Stimulated activated CD4-positive, alpha-beta T cell treated with anti-CD3 and anti-CD28 coated beads, Interleukin-15, amount 100 ng/mL, for 24 hours (primary cell): ENCODE data around the gene SAPCD2.
A peak's percentile ranks its signal among the peaks of the same experiment; 100 is the strongest.
"Not testable (repeated sequence)": the region's sequence is repeated elsewhere in the genome, so short reads cannot be mapped to it uniquely, and the experiment has no call there.

Source experiments
- DNase-seq: peaks from one replicate; pipeline ENCODE4 v3.0.0-alpha.2; 2020

The SAPCD2 gene, protein sequence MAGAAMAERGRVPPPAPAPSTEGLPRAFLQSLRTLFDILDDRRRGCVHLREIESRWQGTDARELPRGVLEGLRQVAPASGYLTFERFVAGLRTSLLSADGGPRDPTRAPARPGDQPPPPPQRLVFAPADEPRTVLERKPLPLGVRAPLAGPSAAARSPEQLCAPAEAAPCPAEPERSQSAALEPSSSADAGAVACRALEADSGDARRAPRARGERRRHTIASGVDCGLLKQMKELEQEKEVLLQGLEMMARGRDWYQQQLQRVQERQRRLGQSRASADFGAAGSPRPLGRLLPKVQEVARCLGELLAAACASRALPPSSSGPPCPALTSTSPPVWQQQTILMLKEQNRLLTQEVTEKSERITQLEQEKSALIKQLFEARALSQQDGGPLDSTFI

DNA sequence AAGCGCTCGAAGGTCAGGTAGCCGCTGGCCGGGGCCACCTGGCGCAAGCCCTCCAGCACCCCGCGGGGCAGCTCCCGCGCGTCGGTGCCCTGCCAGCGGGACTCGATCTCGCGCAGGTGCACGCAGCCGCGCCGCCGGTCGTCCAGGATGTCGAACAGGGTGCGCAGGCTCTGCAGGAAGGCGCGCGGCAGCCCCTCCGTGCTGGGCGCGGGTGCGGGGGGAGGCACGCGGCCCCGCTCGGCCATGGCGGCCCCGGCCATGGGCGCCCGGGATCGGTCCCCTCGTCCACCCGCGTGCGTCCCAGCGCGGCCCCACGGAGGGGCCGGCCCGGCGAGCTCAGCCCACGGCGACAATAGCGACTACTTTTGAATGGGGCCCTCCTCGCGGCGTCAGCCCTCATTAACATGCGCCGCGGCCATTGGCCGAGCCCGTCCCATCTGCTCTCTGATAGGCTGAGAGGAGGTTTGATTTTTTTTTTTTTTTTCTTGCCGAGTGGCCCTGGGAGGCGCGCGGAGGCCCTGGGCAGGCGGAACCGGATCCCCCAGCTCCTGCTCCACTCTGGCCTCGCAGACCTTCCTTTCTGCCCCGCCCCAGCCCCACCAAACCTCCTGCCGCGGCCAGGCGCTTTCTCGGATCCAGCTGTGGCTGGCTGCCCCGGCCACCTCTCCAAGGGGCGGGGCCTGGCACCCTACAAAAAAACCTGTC lies at the start of gene SAPCD2:
TSS of gene SAPCD2 (minus strand) at position 357 of the 705 bp plus-strand sequence. CDS start at position 260, 97 bp downstream.
- DNase-seq: peak; percentile 90

DNA sequence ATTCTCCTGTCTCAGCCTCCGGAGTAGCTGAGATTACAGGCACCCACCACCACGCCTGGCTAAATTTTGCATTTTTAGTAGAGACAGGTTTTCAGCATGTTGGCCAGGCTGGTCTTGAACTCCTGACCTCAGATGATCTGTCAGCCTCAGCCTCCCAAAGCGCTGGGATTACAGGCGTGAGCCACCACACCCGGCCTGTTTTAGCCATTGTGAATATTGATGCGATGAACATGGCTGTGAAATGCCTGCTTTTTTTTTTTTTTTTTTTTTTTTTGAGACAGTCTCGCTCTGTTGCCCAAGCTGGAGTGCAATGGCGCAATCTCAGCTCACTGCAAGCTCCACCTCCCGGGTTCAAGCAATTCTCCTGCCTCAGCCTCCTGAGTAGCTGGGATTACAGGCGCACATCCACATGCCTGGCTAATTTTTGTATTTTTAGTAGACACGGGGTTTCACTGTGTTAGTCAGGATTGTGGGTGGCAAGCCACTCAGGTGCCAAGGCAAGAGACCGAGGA lies 47.8 kb upstream of the SAPCD2 start:
- not testable (repeated sequence) for DNase-seq

DNA sequence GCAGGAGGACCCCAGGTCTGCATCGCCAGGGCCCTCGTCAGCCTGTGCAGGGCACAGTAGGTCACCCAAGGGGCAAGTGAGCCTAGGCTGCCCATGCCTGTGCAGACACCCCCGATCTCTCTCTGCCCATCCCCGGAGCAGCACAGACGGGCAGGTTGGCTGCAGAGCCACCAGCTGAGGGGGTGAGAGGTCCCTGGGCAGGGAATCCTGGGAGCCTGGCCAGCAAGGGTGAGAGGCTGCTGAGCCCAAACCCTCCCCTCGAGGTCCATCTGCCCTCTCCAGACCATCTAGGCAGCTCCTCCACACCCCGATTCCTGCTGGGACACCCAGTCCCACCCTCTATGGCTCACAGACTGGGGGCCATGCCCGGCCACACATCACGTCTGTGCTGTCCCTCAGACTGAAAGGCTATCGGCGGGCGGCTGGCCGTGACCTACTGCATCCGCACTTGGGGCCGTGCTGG lies 46.9 kb upstream of the SAPCD2 start:
- DNase-seq: no peak

DNA sequence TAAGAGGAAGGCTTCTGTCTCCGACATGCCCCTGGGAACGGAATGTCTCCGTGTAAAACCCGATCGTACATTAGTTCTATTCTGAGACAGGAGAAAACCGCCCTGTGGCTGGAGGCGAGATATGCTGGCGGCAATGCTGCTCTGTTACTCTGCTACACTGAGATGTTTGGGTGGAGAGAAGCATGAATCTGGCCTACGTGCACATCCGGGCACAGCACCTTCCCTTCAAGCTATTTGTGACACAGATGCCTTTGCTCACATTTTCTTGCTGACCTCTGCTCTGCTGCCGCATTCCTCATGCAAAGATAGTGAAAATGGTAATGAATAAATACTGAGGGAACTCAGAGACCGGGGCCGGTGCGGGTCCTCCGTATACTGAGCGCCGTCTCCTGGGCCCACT lies 46.4 kb upstream of the SAPCD2 start:
- no peak for DNase-seq

DNA sequence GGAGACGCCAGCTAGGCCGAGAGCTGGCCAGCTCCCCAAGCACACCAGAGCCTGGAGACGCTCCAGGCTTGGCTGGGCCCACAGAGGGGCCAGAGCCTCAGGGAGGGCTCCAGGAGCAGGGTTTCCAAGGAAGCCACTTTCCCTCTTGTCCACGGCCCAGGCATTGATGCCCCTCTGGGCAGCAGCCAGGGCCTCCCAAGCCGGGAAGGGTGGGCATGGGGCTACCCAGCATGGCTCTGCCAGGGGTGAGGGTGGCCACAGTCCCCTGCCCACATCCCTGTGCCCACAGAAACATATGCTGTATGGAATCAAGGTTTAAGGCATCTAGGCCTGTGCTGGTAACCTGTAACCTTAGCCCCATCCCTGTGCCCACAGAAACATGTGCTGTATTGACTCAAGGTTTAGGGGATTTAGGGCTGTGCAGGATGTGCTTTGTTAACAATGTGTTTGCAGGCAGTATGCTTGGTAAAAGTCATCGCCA lies 45.7 kb upstream of the SAPCD2 start:
- DNase-seq: no peak

DNA sequence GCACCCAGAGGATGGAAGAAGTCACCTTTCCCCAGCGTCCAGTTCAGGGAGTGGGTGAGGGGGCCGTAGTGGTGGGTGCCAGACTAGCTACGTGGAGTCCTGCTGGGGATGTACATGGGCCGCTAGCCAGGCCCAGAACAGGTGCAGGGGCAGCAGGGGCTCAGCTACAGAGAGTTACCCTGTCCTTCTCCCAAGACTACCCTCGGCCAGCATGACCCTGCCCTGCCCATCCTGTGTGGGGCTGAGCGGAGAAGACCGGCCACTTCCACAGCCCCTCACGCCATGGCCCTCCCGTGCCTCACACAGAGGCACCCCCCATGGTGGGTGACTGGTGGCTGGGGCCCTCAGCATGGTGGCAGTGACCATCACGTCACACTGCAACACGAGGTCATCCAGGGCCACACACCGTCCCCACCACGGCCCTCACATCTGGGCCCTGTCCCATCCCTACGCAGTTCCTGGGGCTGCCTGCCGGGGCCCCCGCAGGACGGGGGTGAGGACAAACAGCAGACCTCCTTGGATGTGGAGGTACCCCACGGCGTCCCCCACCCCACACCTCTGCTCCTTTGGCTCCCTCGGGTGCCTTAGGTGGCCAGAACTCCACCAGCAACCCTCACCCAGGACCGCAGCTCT lies 45.2 kb upstream of the SAPCD2 start:
- no peak for DNase-seq

DNA sequence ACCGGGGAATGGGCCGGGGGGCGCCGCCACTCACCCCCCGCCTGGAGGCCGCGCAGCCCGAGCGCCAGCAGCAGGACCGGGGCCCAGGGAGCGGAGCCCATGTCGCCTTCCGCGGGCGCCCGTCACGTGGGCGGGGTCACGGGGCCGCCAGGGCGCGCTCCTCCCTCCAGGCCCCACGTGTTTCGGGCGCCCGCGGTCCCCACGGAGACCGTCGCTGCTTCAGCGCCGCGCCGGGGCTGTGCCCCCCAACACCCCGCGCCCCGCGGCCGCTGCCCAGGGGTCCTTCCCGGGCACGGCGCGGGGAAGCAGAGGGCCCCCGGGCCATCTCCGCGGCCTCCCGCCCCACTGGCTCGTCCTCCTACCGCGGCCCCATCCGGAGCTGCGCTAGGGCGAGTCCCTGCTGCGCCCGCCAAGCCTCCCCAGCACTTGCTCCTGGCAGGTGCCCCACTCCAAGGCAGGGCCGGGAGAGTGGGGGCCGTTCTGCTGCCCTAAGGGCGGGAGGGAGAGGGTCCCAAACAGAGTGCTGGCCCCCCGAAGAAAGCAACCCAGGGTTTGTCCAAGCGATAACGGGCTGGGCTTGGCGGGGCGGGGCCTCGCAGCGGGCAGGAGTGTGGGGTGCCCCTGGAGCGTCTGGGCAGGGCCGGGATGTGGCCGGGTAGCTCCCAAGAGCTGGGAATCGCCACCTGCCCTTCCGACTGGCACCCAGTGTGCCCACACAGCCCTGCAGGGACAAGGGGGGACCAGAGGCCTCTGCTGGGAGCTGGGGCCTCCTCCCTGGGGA lies 44.4 kb upstream of the SAPCD2 start, which contains the start of gene DPP7:
TSS of gene DPP7 (minus strand) at position 121 of the 781 bp plus-strand sequence. CDS start at position 101, 20 bp downstream.
- peak; percentile 88 for DNase-seq

DNA sequence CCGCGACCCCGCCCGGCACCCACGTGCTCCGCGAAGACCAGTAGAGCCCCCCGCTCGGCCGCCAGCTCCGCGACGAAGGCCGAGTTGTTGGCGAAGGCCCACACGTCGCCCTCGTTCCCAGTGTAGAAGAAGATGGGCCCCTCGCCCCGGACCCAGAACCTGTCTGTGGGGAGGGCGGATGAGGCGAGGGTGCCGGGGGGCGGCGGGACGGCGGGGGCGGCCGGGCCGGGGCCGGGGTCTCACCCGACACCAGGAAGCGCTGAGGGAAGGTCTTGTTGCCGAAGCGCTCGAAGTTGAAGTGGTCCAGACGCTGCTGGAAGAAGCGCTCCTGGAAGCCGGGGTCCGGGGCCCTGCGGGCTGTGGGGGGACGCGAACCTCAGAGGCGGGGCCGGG lies 43.9 kb upstream of the SAPCD2 start:
- no peak for DNase-seq

DNA sequence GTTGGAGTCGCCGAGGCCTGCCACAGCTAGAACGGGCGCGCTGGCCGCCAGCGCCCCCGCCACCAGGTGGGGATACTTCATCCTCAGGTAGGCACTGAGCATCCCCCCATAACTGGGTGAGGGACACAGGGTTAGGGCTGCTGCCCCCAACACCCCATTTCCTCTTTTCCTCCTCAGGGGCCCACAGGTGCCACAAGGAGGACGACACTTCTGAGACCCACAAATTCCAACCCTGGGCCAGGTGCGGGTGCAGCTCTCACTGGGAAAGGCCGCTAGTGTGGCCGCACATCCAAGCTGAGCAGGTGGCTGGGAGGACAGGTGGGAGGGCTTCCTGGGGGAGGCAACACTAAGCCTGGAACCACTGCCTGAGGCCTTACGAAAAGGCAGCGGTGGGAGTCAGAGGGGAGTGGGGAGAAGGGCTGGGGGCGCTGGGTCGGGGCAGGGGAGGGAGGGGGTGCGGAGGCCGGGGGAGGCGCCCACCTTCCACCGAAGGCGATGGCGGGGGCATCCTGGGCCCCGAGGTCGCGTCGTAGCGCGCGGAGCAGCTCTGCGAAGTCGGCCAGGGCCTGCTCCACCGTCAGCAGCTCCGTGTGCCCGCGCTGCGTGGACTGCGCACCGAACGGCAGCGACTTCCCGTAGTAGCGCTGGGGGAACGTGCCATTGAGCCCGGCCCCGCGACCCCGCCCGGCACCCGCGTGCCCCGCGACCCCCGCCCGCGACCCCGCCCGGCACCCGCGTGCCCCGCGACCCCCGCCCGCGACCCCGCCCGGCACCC lies 43.2 kb upstream of the SAPCD2 start:
- peak; percentile 55 for DNase-seq

DNA sequence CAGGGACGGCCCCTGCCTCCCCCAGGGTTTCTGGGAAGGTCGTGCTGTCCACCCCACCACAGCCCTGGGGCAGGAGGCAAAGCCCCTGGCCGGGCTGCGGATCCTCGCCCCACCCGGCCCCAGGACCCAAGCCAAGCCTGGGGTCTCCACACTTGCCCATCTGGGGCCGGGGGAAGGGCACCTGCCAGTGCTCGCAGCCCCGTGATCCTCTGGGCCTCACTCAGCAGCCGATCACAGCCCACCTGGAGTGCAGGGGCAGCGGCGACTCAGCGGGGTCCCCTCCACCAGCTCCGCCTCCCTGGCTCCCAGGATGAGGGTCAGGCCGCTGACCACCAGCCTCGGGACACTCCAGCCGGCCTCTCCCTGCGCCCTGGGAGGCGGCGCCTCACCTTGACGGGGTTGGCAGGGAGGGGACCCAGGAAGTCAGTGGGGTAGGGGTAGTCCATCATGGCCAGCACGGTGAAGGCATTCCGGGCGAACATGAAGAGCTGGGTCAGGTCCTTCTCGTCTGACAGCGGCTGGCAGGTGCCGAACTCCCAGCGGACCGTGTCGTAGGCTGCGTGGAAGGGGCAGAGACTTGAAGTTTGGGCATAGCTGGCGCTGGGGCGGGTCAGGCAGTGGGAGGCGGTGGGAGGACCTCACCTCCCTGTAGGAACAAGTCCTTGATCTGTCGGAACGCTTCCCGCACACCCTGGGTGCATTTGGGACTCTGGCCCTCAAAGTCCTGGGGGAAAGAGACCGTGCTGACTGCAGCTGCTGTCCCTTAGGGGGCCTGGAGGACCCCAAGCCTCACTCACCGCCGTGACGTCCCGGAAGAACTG lies 42.4 kb upstream of the SAPCD2 start:
- DNase-seq: no peak

DNA sequence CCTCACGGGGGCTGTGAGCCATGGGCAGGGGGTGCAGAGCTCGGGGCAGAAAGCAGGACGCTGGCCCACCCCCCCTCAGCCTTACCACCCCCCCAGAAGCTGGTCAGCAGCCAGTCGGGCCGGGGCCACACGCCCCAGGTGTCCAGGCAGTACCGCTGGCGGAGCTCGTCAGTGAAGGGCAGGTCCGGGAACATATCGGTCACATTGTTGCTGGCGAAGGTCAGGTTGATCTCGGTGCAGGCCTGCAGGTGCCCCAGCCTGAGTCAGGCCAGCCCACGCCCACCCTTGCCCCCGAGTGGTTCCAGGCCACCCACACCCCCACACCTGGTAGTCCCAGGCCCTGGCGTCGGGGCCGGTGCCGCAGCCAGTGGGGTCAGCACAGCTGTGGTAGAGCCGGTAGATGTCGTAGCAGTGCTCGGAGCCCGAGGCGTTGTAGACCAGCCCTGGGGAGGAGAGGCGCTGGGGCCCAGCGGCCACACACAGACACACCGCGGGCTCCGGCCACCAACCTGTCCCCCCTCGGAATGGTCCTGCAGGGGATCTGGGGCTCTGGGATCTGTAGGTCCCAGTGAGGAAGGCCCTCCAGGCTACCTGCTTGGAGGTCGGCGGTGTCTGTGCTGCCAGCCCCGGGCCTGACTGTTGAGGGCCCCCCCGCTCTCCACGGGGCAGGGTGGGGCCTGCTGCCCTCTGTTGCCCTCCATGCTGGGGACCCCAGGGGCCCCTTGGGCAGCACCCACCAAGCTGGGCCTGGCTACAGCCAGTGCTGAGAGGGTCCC lies 41.6 kb upstream of the SAPCD2 start:
- DNase-seq: no peak

DNA sequence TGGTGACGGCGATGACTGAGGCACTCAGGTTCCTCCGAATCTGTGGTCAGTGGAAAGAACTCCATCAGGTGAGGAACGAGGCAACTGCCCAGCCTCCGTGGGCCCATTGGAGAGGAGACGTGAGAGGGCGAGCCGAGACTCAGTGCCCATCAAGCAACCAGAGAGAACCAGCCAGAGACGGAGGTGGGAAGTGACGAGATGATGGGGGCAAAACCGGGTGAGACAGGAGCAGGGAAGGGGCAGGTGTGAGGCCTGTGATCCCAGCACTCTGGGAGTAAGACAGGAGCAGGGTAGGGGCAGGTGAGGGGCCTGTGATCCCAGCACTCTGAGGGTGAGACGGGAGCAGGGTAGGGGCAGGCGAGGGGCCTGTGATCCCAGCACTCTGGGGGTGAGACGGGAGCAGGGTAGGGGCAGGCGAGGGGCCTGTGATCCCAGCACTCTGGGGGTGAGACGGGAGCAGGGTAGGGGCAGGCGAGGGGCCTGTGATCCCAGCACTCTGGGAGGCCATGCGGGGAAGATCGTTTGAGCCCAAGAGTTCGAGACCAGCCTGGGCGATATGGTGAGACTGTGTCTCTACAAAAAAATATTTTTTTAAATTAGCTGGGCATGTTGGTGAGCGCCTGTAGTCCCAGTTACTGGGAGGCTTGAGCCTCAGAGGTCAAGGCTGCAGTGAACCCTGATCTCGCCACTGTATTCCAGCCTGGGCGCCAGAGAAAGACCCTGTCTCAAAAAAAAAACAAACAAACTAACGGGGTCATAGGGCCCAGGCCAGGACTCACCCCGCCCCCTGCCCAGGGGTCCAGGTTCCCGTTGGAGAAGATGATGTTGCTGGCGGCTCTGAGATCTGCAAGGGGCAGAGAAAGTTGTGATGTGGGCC lies 40.8 kb upstream of the SAPCD2 start:
- DNase-seq: no peak

DNA sequence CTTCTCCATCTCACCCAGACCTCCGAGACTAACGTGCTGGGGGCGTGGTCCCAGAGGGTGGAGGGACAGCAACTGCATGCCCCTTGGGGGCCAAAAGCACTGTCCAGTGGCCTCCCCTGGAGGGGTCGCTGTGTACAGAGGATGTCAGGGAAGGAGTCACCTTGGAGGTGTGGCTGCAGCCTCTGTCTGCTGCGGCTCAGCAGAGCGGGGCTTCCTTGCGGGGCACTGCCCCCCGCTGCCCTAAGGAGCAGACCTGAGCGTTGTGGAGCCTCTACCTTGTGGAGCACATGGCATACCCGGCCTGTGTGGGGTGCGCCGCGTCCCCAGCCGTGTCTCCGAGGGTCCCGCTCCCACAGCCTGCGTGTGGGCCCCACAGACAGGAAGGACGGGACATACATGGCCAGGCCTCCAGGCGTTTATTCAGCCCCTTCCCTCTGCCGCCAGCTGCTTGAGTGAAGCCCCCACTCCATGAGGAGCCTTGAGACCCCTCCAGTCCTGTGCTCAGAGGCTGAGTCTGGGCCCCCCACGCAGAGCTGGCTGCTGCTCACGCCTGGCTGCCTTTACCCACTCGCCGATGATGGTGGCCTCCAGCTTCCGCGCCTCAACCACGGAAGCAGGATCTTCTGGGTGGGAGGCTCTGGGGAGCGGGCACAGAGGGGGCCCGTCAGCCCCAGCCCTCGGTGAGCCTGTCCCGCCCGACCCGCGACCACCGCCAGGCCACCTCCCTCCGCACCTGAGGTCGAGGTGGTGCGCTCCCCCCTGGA lies 40.0 kb upstream of the SAPCD2 start:
- DNase-seq: no peak

DNA sequence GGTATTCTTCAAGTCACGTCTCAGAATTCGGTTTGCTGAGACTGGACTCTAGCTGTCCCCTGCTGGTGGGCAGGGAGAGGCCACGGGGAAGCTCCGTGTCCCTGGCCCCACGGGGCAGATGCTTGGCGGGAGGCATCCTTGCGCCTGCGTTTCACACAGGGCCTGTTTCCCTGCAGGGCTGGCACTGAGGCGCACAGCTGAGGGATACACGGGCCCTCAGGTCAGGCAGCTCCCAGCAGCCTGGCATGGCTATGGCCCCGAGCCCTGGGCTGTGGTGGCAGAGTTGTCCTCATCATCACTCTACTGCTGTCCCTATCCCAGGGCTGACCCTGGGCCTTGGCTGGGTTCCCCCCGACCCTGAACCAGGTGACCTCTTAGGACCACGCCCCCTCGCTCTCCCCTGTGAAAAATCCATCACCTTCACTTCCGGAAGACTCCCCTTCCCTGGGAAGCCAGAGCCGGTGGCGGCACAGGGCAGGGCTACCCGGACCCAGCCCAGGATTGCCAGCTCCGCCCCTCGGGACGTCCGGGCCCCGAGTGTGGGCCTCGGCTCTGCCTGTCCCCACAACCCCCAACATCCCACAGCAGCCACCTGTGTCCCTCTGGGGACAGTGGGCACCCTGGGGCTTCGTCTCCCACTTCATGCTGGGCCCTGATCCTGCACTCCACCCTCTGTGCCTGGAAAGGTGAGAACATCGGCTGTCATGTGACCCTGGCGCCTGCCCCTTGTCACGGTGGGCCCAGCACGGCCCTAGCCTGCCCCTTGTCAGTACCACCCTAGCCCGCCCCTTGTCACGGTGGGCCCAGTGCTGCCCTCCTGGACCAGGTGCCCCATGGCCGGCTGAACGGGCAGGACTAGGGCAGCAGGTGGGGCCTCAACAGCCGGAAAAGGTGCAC lies 39.1 kb upstream of the SAPCD2 start:
- peak; percentile 5 for DNase-seq

DNA sequence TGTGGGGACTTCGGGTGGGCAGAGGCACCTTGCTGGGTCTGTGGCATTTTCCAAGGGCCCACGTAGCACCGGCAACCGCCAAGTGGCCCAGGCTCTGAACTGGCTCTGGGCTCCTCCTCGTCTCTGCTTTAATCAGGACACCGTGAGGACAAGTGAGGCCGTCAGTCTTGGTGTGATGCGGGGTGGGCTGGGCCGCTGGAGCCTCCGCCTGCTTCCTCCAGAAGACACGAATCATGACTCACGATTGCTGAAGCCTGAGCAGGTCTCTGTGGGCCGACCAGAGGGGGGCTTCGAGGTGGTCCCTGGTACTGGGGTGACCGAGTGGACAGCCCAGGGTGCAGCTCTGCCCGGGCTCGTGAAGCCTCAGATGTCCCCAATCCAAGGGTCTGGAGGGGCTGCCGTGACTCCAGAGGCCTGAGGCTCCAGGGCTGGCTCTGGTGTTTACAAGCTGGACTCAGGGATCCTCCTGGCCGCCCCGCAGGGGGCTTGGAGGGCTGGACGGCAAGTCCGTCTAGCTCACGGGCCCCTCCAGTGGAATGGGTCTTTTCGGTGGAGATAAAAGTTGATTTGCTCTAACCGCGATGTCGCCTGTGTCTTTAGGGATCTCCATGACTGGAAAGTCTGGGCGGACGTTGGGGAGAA lies 38.4 kb upstream of the SAPCD2 start:
- DNase-seq: peak; percentile 11

DNA sequence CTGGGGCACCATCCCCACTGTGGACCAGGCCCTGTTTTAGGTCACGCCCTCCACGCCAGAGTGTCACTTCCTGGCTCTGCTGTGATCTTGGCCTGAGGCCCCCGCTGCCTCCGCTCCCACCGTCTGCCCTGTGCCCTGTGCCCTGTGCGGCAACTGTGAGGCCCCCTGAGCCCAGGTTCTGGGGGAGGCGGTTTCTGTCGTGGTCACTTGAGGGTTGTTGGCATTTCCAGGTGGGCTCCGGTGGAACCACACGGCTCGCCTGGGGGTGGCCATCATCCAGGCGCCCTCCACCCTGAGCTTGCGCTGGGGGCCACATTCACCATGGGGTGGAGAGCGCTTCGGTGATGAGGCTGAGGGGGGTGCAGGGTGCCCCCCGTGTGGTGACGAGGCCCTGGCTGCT lies 37.6 kb upstream of the SAPCD2 start:
- peak; percentile 11 for DNase-seq
